AG04450 (cell line): ENCODE measurements around the gene TRPM3. TPM values are rescaled to one million over a fixed set of nuclear protein-coding genes. Genes with fewer than 3 reads are reported as not detected.

Experiments
- CTCF ChIA-PET: fragments of 300-600, 350-600 bp; formaldehyde crosslinking; extraction: SDS; loops from one replicate; lab custom pipeline; 2022; ENCODE audit warnings: antibody characterized with exemption, inconsistent platforms; lab: Charles Lee
- POLR2A ChIA-PET: fragments of 350-600 bp; formaldehyde crosslinking; extraction: SDS; loops from one replicate; lab custom pipeline; 2021; ENCODE audit warnings: antibody characterized with exemption, inconsistent platforms; lab: Yijun Ruan, JAX
- DNase-seq: peaks from one replicate; pipeline ENCODE4 v3.0.0-alpha.2; 2011; ENCODE audit warnings: low read depth, low spot score
- H3K27ac ChIP-seq: one replicate; pipeline ENCODE4 v1.5.1; 2012; ENCODE audit warnings: low read depth, low read length, control low read depth
- H3K27me3 ChIP-seq: one replicate; pipeline ENCODE4 v1.6.0; 2012; ENCODE audit warnings: low read length; ENCODE audit not compliant: control insufficient read depth, insufficient read depth
- H3K4me3 ChIP-seq: 2 replicates; pipeline ENCODE4 v1.5.1; 2011; ENCODE audit warnings: mild to moderate bottlenecking, low read depth, low read length, control low read depth
- H3K9me3 ChIP-seq: 2 replicates; pipeline ENCODE4 v1.5.1; 2012; ENCODE audit warnings: low read length; ENCODE audit not compliant: control insufficient read depth, insufficient read depth
- CTCF ChIP-seq: IDR thresholded peaks from 2 replicates; pipeline ENCODE4 v1.5.1; 2011; ENCODE audit warnings: low read depth, low read length, control low read depth, inconsistent platforms
- polyA plus RNA-seq: library from polyadenylated mRNA; depleted of rRNA; stranded (reverse); fragments of >200 nt; gene quantifications from 2 replicates; pipeline ENCODE4 v1.2.3, GENCODE V29; 2011

The TRPM3 gene
- polyA plus RNA-seq, 1 experiment = 0.01 TPM

- no peak for TF ChIP-seq CTCF
- CTCF ChIA-PET = interaction anchor here (1.1 to 4.6 kb wide), 4 partner anchors 9 to 322 kb away, joined by 3 to 34 read pairs (median 6); no protein-coding TSS in a partner anchor
- Histone ChIP-seq H3K9me3 (no peaks in the 10 kb centered on the region), H3K27ac (no peak overlapping the region), H3K27me3 (no peaks in the 10 kb centered on the region), H3K4me3 (no peak overlapping the region)
- POLR2A ChIA-PET = no interaction called here
- DNase-seq = no peak
Observed at GRCh38 chr9:70927530-70927929, 193.9 kb downstream of the TRPM3 start.

- peak; percentile 47 for DNase-seq
- TF ChIP-seq CTCF = peak; percentile 88
- Histone ChIP-seq H3K27ac (no peak overlapping the region), H3K4me3 (no peak overlapping the region), H3K9me3 (no peaks in the 10 kb centered on the region), H3K27me3 (no peaks in the 10 kb centered on the region)
- CTCF ChIA-PET = interaction anchor here (0.6 to 2.5 kb wide), 39 partner anchors 9 to 342 kb away, joined by 3 to 35 read pairs (median 3); no protein-coding TSS in a partner anchor
- POLR2A ChIA-PET = no interaction called here
Observed at GRCh38 chr9:70924895-70925547, 196.4 kb downstream of the TRPM3 start.

- H3K27ac ChIP-seq = no peak overlapping the region
- no peaks in the 10 kb centered on the region for H3K9me3 ChIP-seq
- no peak overlapping the region for H3K4me3 ChIP-seq
- TF ChIP-seq CTCF = no peak
- CTCF ChIA-PET = interaction anchor here (0.6 to 2.5 kb wide), 40 partner anchors 9 to 664 kb away, joined by 3 to 35 read pairs (median 3); no protein-coding TSS in a partner anchor
- H3K27me3 ChIP-seq = no peaks in the 10 kb centered on the region
- POLR2A ChIA-PET = interaction anchor here (0.6 kb wide), 1 partner anchor 9 kb away, joined by 3 read pairs; no protein-coding TSS in a partner anchor
- DNase-seq = no peak
Observed at GRCh38 chr9:70924380-70924779, 197.0 kb downstream of the TRPM3 start.

GRCh38 chr9:70923961-70924360, 197.5 kb downstream of the TRPM3 start:
- TF ChIP-seq CTCF = no peak
- Histone ChIP-seq H3K4me3 (no peak overlapping the region), H3K27me3 (no peaks in the 10 kb centered on the region), H3K9me3 (no peaks in the 10 kb centered on the region), H3K27ac (no peak overlapping the region)
- DNase-seq = no peak
- CTCF ChIA-PET = interaction anchor here (0.6 to 2.5 kb wide), 32 partner anchors 8 to 664 kb away, joined by 3 to 35 read pairs (median 4); no protein-coding TSS in a partner anchor
- POLR2A ChIA-PET = interaction anchor here (0.6 kb wide), 1 partner anchor 9 kb away, joined by 3 read pairs; no protein-coding TSS in a partner anchor

- DNase-seq = peak; percentile 29
- ChIA-PET CTCF (interaction anchor here (0.7 to 1.9 kb wide), 4 partner anchors 39 to 328 kb away, joined by 4 to 11 read pairs (median 5); no protein-coding TSS in a partner anchor), POLR2A (no interaction called here)
- Histone ChIP-seq H3K4me3 (no peak overlapping the region), H3K27ac (no peak overlapping the region), H3K27me3 (no peaks in the 10 kb centered on the region), H3K9me3 (peaks cover 3% of the 10 kb centered on the region; the same call in 1 of the 2 replicates)
- TF ChIP-seq CTCF = no peak
Observed at GRCh38 chr9:70921136-70921535, 200.3 kb downstream of the TRPM3 start.
